ENCODE measurements around the gene MICB. TPM values are rescaled to one million over a fixed set of nuclear protein-coding genes. Genes with fewer than 3 reads are reported as not detected.
A peak's percentile ranks its signal among the peaks of the same experiment; 100 is the strongest.

The MICB gene
- total and polyA plus RNA-seq, 9 of the 15 experiments (the other 6 are each of a cell fraction or from before 2014, with no cell fraction given): 13.3 to 34.5 (median 19.8) TPM

- POLR2A ChIA-PET: interaction anchor here (0.5 to 1.3 kb wide), 7 partner anchors 11 to 446 kb away, joined by 3 to 5 read pairs (median 4); no protein-coding TSS in a partner anchor
- H3K9me1 ChIP-seq (ENCODE audit: control insufficient read depth, insufficient read depth, low read length): no peaks in the 10 kb centered on the region
- BruUV-seq (replicated peaks): no TSS peak
- H3K4me1 ChIP-seq (replicated peaks in 1 of 2; ENCODE audit: control insufficient read depth in 2 of 2, insufficient read depth in 2 of 2, low read length in 2 of 2): peaks cover 0 to 6% of the 10 kb centered on the region in 2 experiments; a peak in 3 of 5 replicates
- no peaks in the 10 kb centered on the region for H3K79me2 ChIP-seq (ENCODE audit: control insufficient read depth, insufficient read depth, low read length)
- CTCF ChIA-PET (ENCODE audit: low intra/inter-chr PET ratio): interaction anchor here (0.5 kb wide), 1 partner anchor 18 kb away, joined by 6 read pairs; no protein-coding TSS in a partner anchor
- intact Hi-C loops (cut with micrococcal nuclease): no loop called here
- no peaks in the 10 kb centered on the region for H3K9me3 ChIP-seq (replicated peaks; ENCODE audit: control insufficient read depth, insufficient read depth, low read depth, low read length)
- in situ Hi-C loops (cut with MboI): no loop called here
- H3K4me2 ChIP-seq (ENCODE audit: insufficient read depth, low read length): no peak overlapping the region
- no peaks in the 10 kb centered on the region for H3K36me3 ChIP-seq (ENCODE audit: control insufficient read depth, insufficient read depth, low read length)
- H3K27ac ChIP-seq (ENCODE audit: extremely low read depth, low read depth, low read length): no peak overlapping the region
- WGBS (ENCODE audit: insufficient coverage, low coverage, missing lambda C conversion rate): 3% methylated on average over 29 of the region's 29 CpGs
- DNase-seq (ENCODE audit: extremely low read depth in 1 of 4, low spot score in 3 of 4): peak; percentile 71 to 90 (median 86)
- FAIRE-seq: peak; percentile 83
- ATAC-seq: peak; percentile 99
- H4K20me1 ChIP-seq (replicated peaks; ENCODE audit: control insufficient read depth, insufficient read depth, low read length): 0 out of 2 replicates have a peak, but pooled peaks cover 10% of the 10 kb centered on the region
- H3K27me3 ChIP-seq (ENCODE audit: control insufficient read depth in 2 of 2, insufficient read depth in 2 of 2, low read length in 2 of 2): peaks cover 29 to 47% of the 10 kb centered on the region in 2 experiments; a peak in 4 of 5 replicates
- no peak overlapping the region for H3K9ac ChIP-seq (ENCODE audit: insufficient read depth in 1 of 2, low read depth in 2 of 2, low read length in 2 of 2)
- H2AFZ ChIP-seq (ENCODE audit: low read depth, low read length): peak overlapping the region; percentile 58; the same call in 1 of the 2 replicates
- H3K4me3 ChIP-seq: no peak overlapping the region
- TF ChIP-seq SMAD4 (CRISPR knock-in tag; conservative IDR thresholded peaks at IDR 0.05): no peak
- TF ChIP-seq ZNF717 (CRISPR knock-in tag; IDR thresholded peaks at IDR 0.05): no peak
- TF ChIP-seq SETDB1 (IDR thresholded peaks at IDR 0.05; ENCODE audit: low read length): no peak
- TF ChIP-seq CTCF (IDR thresholded peaks at IDR 0.05 in 2 of 3, conservative IDR thresholded peaks at IDR 0.05 in 1 of 3; ENCODE audit: insufficient read depth in 2 of 3, low read depth in 1 of 3, low read length in 3 of 3): no peak
- TF ChIP-seq ZNF324 (CRISPR knock-in tag; IDR thresholded peaks at IDR 0.05): no peak
- no peak for TF ChIP-seq PRMT5 (CRISPR knock-in tag; IDR thresholded peaks at IDR 0.05)
- no peak for TF ChIP-seq TEAD4 (IDR thresholded peaks at IDR 0.05; ENCODE audit: low read length)
- no peak for TF ChIP-seq TEAD4 (CRISPR knock-in tag; IDR thresholded peaks at IDR 0.05; ENCODE audit: borderline replicate concordance)
- TF ChIP-seq ZNF57 (CRISPR knock-in tag; IDR thresholded peaks at IDR 0.05): no peak
- TF ChIP-seq CBX8 (IDR thresholded peaks at IDR 0.05; ENCODE audit: borderline replicate concordance, extremely low read depth, low read depth, low read length, poor library complexity, severe bottlenecking): no peak
- 0 out of 2 replicates have a peak, but pooled peaks have one; percentile 4 for TF ChIP-seq BHLHE40 (IDR thresholded peaks at IDR 0.05; ENCODE audit: low read length)
- no peak for TF ChIP-seq ZNF197 (CRISPR knock-in tag; IDR thresholded peaks at IDR 0.05; ENCODE audit: low read depth)
- no peak for TF ChIP-seq CHD4 (IDR thresholded peaks at IDR 0.05; ENCODE audit: insufficient read depth, insufficient replicate concordance, low read depth, low read length, poor library complexity, severe bottlenecking)
- no peak for TF ChIP-seq FOXP4 (CRISPR knock-in tag; IDR thresholded peaks at IDR 0.05; ENCODE audit: borderline replicate concordance)
- TF ChIP-seq WHSC1 (IDR thresholded peaks at IDR 0.05; ENCODE audit: low read length): no peak
- no peak for TF ChIP-seq ERF (CRISPR knock-in tag; IDR thresholded peaks at IDR 0.05)
- TF ChIP-seq SAFB2 (IDR thresholded peaks at IDR 0.05; ENCODE audit: borderline replicate concordance, low read depth, low read length, severe bottlenecking): no peak
- no peak for TF ChIP-seq ZNF586 (CRISPR knock-in tag; conservative IDR thresholded peaks at IDR 0.05)
These were observed 34.7 kb upstream of the MICB start for GRCh38 chr6:31462964-31463870.

All from K562 (cell line).